ENCODE results near the gene TIMP3.

Gene TIMP3

DNA sequence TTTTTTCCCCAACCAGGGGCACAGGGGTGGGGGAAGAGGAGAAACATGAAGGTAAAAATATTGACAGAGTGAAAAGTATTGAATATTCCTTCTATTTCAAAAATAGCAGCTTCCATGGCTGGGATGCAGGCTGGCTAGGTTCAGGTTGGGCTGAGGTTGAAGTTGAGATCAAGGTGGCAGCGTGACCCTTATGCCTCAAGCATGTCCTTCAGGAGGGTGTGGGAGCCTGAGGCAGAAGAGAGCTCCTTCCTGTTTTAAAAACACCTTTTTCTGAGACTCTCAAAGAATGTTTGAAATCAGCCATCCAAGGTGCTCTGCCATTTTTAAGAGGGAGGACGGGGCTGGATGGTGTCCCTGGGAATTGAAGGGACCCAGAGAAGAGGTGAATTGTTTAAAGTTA is 29.5 kb downstream of the TIMP3 start:
- no peak for DNase-seq

DNA sequence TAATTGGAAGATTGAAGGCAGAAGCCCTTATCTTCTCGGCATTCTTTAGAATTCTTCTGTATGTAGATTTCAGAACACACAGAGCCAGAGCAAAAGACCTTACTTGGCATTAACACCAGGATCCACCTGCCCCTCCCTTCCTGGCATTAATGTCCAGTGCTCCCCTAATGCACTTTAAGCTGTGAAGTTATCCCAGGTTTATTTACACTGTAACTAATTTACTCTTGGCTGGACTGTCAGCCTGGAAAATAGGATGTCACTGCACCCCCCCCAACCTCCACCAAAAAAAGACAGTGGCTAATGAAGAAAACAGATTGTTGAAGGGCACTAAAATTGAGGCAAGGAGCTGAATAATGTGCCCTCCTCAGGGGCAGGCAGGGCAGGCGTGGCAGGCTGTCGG is 30.1 kb downstream of the TIMP3 start:
- DNase-seq: no peak

DNA sequence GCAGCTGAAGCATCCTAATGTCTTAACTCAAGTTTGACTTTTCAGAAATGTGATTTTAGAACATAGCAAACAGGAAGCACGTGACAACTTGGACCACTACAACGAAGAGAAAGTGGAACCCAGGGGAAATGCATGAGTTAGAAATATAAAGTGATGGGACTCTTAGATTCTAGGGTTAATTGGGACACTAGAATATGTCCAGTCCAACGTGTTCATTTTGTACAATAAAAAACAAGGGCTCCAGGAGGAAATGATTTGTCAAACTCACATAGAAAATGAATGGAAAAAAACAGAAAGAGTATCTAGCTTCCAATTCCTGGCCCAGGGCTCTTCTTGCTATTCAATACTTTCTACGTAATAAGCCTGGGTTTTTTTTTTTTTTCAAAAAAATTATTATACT is 30.7 kb downstream of the TIMP3 start:
- no peak for DNase-seq

DNA sequence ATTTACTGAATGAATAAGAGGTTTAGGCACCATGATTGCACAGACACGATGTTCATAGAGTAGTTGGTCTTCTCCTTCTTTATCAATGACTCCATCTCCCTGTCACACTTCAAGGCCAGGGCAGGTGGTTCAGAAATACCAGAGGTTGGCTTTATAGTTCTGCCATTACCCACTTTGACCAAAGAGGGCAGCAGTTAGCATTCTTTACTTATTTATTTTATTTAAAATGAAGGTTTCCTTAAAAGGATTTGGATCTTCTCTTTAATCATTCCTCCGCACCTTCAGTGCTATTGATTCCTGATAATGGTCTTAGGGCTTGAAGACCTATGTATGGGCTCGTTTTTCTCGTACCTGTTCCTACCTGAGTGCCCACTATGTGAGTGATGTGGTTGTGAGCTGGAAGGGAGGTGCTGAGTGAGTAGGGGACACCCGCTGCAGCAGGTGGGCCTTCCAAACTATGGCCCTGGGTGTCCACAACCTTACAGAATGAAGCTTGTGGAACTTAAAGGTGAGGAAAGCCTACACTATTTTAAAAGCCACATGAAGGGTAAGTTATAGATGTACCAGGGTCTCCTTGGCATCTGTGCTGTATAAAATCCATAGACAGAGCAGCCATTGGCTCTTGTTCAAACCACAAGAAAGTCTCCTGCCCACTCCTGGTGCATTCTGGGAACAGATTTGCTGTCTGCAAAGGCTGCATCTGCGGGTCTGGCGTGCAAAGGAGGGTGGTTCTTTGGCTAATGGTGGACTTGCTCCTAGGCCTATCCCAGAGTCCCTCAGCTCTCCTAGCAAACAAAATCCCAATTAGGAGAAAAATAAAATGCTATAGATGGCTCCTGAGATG is 35.0 kb downstream of the TIMP3 start:
- DNase-seq: no peak

DNA sequence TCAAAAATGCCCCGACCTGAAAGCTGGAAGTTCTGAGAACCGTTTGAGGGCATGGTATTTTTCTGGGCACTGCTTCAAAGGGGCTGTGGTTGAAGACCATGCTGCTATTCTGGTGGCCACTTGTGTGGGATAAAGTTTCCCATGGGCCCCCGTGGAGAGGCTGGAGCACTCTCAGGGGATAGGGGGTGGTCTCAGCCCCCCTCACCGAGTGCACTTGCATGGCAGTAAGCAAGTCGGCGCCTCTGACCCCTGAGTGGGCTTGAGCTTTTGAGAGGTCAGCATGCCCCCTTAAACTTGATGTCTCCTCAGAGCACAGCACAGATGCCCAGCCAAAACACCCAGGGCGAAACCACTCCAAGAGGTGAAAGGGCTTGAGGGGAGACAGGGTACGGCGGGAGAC is 35.6 kb downstream of the TIMP3 start:
- DNase-seq: no peak

DNA sequence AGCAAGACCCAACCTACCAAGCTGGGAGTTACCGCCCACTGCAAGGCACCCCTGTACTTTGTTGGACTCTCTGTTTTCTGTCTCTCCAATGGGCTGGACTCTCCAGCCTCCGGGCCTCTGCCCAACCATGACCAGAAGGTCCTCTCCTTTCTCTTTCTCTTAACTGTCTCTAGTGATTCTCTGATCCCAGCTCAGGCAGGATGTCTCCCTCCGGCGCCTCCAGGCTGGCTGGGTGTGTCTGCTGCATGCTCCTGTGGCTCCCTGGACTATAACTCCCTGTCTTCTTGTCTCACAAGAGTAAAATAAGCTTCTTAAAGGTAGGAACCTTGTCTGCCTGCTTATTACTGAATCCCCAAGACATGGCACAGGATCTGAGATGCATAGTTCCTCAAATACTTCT is 36.3 kb downstream of the TIMP3 start:
- DNase-seq: no peak

DNA sequence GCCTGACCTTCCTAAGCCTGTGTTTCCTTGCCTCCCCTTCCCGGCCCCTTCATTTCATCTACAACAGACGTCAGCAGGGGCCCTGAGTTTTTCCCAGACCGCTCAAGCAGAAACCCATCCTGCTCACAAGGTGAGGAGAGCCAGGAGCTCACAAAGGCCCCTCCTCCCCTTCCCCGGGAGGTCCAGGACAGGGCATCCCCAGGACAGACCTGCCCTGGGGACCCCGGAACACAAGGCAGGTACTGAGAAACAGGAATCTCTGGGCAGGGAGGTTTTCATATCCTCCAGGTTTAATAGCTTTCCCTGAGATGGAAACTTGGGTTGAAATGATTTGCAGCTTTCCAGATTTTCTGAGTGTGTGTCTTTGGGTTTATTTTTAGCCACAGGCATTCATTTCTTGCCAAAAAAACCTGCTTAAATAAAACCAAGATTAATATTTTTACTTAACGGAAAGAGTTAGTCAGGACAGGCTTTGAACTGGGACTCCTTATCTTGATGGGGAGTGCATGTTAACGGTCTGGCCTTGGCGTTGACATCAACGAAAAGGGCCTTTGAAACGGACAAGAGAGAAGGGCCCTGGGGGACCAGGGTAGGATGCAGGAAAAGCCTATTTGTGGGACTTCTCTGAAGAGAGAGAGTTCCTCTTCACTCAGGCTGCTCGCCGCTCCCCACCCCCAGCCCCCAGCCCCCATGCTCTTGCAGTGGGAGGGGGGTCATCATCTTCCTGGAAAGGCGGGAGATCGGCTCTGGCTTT is 38.5 kb downstream of the TIMP3 start:
- DNase-seq: no peak

DNA sequence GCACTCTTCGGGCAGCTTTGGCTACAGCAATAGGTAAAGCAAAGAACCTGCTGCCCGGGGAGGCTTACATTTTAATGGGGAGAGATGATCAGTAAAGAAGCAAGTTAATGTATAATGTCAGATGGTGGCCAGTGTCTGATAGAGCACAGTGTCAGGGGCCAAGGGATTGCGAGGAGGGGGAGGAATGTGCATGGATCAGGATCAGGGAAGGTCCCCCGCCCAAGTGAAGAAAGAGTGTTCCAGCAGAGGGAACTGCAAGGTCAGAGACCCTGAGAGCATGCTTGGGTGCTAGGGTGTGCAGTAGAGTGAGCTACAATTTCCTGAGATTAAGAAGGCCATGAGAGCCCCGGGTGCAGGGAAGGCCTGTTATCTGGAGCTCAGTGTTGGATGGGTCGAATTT is 39.7 kb downstream of the TIMP3 start:
- DNase-seq: no peak

DNA sequence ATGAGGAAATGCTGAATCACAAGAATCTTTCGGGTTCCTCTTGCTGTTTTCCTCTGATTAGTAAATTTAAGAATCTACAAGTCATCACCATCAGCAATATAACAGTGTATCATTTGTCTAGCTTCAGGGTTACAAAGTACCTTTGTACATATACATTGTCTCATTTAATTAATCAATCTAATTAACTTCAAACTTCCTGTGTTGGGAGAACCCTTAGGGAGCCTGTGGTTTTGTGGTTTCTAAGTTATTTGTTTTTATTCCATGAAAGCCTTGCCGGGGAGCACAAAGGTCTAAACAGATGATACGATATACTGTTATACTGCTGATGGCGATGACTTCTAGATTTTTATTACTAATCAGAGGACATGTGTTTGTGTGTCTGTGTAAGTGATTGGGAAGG is 41.0 kb downstream of the TIMP3 start:
- no peak for DNase-seq

DNA sequence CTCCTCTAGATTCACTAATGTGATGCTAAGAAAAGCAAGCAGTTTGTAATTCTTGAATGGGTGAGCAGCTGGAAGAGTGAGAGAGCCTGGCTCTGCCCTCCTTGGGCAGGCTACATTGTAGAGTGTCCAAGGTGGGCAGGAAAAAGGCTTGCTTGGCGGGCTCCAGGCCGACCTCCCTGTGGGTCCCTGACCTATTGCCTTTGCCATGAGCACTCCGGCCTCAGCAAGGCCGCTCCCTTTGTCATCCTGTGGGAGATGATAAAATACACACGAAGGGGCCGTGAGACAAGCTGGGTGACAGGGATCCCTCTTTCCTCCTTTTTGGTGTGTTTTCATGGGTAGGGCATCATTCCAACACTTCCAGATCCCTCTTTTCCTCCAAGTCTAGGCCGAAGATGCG is 41.8 kb downstream of the TIMP3 start:
- no peak for DNase-seq

DNA sequence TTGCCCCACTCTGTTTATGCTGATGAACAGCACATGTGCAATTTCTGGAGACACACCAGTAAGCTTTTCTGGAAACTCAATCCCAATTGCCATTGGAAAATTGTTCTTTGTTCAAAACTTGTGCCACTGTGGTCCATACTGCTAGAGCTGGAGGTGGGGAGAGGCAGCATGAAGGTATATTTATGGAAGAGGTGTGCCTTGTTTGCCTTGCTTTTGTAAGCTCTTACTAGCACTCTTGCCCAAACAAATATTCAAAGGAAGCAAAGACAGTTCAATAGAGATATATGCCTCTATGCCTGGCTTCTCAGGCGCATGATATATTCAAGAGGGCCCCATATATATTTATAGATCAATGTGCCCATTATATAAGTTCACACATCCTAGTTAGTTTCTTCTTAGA is 42.7 kb downstream of the TIMP3 start:
- DNase-seq: no peak

DNA sequence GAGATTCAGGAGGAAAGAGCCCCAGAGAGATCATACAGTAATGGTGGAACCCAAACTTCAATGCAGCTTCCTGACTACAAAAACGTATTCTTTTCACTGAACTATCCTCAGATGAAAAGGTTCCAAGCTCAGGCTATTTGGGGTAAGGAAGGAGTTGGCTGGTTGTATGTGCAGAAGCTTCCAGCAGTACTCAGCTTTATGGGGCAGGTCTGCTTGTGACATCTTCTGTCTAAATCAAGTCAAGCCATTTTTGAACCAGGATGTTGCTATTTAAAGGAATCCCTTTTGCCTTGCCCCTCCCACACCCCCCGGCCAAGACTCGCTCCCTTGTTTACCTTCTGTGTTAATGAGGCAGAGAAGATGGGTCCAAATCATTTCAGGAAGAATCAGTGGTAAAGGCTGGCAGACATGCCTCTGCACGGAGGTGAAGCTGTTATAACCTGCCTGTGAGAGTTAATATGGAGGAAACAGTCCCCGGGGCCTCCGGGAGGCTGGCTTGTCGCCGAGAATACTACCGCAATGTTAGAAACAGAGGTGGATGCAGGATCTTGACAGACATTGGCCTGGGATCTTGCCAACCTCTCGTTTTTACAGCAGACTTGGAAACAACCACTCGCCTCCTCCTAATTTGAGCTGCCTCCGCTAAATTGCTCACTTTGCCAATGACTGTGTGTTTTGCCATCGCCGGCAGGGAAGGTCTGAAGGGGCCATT is 45.4 kb downstream of the TIMP3 start:
- no peak for DNase-seq

DNA sequence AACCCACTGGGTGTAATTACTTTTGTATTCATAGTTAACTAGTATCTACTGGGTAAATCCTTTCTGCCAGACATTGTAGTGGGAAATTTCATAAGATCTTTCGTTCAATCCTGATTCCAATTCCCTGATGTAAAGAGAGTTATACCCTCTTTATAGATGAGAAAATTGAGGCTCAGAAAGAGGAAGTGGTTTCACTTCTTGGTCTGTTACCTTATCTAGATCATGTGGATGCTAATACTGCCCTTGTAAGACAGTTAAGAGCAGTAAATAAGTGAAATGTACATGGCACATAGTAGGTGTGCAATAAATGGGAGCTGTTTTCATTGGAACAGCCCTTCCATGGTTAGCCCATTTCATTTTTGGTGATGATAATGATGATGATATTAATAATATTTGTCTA is 46.7 kb downstream of the TIMP3 start:
- no peak for DNase-seq

DNA sequence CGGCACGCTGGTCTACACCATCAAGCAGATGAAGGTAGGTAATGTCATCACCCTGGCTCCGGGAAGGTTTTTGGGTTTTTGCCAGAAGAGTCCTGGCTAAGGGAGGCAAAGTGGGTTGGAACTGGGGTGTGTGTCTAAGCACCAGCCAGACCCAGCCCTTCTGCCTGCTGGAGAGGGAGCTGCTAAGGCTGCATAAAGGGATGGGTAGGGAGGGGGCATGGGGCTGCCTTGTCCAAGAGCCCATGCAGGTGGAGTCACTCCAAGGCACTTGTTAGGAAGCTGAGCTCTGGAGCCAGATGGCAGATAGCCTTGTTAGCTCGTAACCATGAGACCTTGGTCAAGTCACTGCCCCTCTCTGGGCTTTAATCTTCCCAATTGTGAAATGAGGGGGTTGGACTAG is 48.0 kb downstream of the TIMP3 start:
- DNase-seq: no peak

DNA sequence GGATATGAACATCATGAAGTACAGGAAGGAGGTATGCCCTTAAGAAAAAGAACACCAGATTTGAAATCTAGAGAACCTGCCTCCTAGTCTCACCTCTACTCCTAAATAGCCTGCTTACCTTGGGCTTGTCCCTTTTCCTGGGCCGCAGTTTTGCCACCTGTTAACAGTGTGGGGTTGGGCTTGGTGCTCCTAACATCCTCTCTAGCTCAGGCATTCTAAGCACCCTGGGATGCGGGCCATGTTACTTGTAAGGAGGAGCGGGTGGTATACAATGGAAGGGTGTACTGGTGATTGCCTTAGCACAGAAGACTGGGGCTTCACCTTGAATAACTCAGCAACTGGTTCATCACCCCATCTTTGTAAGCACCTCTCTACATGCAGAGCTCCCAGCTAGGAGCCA is 48.7 kb downstream of the TIMP3 start:
- no peak for DNase-seq

DNA sequence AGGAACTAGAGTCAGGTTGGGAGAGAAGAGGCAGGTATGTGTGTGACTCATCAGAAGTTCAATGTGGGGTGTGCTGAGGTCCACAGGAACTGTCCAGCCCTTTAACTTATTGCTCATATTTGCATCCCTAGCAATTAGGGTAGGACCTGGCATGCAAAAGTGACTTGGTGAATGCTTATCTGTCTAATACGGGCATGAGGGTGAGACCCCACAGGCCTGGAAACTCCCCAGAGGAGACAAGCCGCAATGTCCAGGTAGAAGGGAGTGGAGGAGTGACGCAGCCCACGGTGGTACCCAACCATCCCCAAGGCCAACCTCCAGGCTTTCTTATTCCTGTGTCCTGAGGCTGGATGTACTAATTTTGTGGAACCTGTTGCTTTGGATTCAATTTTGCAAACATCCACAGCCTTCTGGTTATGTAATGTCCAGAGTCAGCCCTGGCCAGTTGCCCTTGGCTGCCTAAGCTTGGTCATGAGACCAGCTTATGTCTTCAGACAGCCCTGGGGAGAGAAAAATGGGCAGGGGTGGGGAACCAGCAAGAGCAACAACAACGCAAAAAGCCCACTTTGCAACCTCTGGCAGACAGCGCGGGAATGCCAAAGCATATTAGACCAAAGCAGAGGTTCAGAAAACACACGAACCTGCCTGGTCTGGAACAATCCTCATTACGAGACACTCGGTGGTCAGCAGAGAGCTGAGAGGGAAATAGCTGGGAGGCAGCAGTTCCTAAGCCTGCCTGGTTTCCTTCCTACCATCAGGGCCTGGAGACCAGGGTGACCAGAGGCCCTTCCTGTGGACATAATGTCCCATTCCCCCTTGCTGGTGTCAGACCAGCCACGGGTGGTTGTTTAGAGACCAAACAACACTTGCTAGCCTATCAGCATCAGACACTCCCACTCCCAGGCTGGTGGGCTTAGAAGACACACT is 49.3 kb downstream of the TIMP3 start:
- DNase-seq: no peak

DNA sequence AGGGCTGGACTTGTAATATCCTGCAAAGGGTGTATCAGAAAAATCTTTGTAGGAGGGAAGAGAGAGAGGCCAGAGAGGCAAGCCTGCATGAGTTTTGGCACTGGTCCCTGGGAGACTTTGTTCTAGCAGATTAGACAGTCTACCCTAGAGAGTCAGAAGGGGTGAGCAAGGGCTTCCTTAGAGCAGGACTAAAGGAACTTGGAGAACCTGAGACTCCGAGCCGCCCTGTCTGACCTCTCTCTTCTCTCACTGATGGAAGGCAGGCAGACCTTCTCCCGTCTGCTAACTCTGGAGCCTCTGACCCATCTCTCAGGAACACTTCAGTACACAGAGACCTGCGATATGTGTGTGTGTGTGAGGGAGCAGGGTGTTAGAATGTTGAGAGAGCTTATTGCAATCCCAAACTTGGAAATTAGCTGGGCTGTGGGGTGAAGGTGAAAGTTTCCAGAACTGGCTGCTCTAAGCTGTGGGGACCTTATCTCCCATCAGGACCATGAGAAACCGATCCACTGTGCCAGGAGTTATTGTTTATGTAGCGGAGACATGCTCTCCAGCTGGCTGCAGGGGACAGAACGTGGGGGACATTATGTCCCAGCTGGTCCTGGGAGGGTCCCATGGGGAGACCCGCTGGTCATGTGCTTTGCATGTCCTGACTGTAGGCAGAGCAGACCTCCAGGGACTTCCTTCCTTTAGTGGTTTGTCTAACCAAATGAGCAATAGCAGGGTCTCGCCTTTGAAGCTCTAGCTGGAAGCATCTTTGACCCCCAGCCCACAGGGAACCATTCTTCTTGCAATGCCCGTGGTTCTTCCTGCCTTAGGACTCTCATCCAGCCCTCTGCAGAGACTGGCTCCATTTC is 51.1 kb downstream of the TIMP3 start:
- no peak for DNase-seq

DNA sequence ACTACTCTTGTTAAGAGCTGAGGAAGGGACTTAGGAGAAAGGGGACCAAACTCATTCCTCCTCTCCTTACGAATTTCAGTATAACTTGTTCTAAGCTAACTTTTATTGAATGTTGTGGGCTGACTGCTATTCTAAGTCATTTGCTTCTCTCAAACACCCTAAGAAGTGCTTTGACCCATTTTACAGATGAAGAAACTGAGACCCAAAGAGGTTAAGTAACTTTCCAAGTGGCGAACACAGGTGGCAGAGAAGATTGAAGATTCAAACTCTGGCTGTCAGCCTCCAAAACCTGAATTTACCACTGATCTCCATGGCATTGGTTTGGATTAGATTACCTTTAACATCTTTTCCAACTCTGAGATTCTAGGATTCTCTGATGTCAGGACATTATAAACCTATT is 52.2 kb downstream of the TIMP3 start:
- DNase-seq: no peak

DNA sequence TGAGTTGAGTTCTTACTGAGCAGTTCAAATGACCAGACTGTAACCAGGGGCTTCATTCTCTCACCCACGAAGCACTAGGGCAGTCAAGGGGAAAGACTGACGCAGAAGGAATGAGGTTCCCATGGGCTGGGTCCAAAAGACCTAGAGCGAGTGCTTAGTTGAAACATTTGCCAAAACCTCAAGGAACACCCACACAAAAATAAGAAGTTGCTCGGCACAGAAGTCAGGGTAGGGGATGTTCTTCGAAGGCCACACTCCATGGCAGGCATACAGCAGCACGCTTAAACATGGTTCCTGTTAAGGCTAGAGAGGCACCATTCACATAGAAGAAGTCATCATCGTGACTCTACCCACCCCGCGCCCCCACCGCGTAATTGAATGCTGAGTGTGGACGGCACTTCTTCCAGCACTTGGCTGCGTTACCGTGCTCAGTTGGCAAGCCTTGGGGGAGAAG is 52.9 kb downstream of the TIMP3 start:
- DNase-seq: no peak

DNA sequence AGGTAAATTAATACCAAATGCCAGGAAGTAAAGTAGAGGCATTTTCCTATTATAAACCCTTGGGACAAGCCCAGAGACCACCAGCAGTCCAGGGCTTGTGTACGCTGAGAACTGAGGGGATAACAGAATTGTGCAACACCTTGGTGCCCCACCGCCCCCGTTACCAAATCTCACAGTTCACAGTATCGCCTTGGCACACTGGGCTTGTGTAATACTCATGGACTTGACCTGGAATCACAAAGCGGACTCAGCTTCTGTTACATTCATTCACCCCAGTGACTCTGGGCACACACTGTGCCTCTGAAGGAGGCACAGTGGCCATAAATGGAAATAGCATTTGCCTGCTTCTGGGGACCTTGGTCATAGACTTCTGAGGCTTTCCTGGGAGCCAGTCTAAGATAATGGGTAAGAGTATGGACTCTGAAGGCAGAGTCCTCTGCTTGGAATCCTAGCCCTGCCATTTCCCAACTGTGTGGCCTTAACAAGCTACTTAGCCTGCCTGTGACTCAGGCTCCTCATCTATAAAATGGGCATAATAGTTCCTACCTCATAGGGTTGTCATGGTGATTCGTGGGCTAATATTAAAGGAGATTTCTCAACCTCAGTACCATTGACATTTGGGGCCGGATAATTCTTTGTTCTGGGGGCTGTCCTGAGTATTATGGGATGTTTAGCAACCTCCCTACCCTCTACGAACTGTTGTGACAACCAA is 53.7 kb downstream of the TIMP3 start:
- DNase-seq: no peak

DNA sequence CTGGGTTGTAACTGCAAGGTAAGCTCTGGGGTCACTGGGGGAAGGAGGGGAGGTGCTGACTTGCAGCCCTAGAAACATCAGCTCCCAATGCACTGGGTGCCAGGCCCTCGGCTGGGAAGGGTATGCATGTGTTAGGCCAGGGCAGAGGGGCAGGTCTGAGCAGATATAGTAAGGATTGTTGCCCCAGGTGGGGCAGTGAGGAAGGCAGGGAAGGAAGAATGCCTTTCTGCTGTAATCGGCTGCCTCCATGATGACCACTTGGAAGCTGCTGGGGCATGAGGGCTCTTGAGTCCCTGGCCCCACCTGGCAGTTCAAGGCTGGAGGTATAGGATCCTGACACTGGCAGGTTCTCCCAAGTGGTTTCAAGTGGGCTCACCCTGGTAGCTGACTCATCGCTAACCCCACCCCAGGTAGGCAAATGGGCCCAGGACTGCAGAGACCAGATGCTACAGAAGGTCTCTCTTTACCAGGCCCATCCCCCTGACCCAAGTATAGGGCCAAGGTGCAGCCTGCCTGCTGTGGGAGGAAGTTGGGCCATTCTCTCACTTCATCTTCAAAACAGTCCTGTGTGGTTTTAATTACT is 56.7 kb downstream of the TIMP3 start:
- DNase-seq: no peak

Data from NCI-H1436 (cell line).